Liver (tissue), 9 donors: ENCODE results near the gene AFDN. TPM values are rescaled to one million over a fixed set of nuclear protein-coding genes. Genes with fewer than 3 reads are reported as not detected.
A peak's percentile ranks its signal among the peaks of the same experiment; 100 is the strongest.

Source experiments
- DNase-seq: peaks from one replicate; pipeline ENCODE4 v3.0.0-alpha.2; 2017; ENCODE audit warnings: low spot score
- H3K27ac ChIP-seq, 2 donors: one replicate each; pipeline ENCODE4 v1.7.0; 2013; ENCODE audit warnings: inconsistent platforms in 2 of 2, low read length in 2 of 2, control low read depth in 1 of 2, low read depth in 1 of 2, mild to moderate bottlenecking in 1 of 2
- H3K27me3 ChIP-seq, 4 donors: one replicate each; pipeline versions ENCODE4 v1.6.1 to v1.7.0; 2013; ENCODE audit warnings: low read length in 3 of 4, inconsistent platforms in 1 of 4, mild to moderate bottlenecking in 1 of 4, moderate library complexity in 1 of 4; ENCODE audit not compliant: control insufficient read depth in 4 of 4, insufficient read depth in 4 of 4
- H3K36me3 ChIP-seq, 4 donors: one replicate each; pipeline versions ENCODE4 v1.6.1 to v1.7.0; 2013; ENCODE audit warnings: low read length in 3 of 4, mild to moderate bottlenecking in 3 of 4, low read depth in 1 of 4, moderate library complexity in 1 of 4; ENCODE audit not compliant: control insufficient read depth in 4 of 4, insufficient read depth in 3 of 4
- H3K4me1 ChIP-seq, 4 donors: one replicate each; pipeline versions ENCODE4 v1.6.1 to v1.7.0; 2013; ENCODE audit warnings: low read length in 3 of 4, mild to moderate bottlenecking in 3 of 4, moderate library complexity in 1 of 4; ENCODE audit not compliant: control insufficient read depth in 4 of 4, insufficient read depth in 4 of 4
- H3K4me3 ChIP-seq, 3 donors: one replicate each; pipeline versions ENCODE4 v1.6.1 to v1.7.0; 2013; ENCODE audit warnings: low read length in 3 of 3, control low read depth in 1 of 3, low read depth in 1 of 3, mild to moderate bottlenecking in 1 of 3
- H3K9ac ChIP-seq, 2 donors: one replicate each; pipeline ENCODE4 v1.7.0; 2013; ENCODE audit warnings: low read length in 2 of 2, mild to moderate bottlenecking in 2 of 2, moderate library complexity in 2 of 2, control low read depth in 1 of 2, low read depth in 1 of 2
- H3K9me3 ChIP-seq, 4 donors: one replicate each; pipeline versions ENCODE4 v1.6.1 to v1.7.0; 2013; ENCODE audit warnings: low read length in 3 of 4; ENCODE audit not compliant: control insufficient read depth in 4 of 4
- ATF3 ChIP-seq: IDR thresholded peaks from 2 replicates; pipeline ENCODE4 v1.6.1; 2016; ENCODE audit warnings: antibody characterized with exemption
- CTCF ChIP-seq: fragments of 150-350 bp; IDR thresholded peaks from 2 replicates; pipeline ENCODE4 v1.5.1; 2017; ENCODE audit warnings: improper control_type of control experiment, low read depth, low read length; ENCODE audit not compliant: missing input control
- EGR1 ChIP-seq, 2 donors: IDR thresholded peaks; 2 replicates each; pipeline ENCODE4 v1.6.1; 2016 to 2018; ENCODE audit warnings: antibody characterized with exemption in 2 of 2, low read depth in 2 of 2
- FOXA1 ChIP-seq: IDR thresholded peaks from 2 replicates; pipeline ENCODE4 v1.6.1; 2016; ENCODE audit warnings: antibody characterized with exemption
- FOXA2 ChIP-seq: IDR thresholded peaks from 2 replicates; pipeline ENCODE4 v1.6.1; 2016; ENCODE audit warnings: antibody characterized with exemption
- GABPA ChIP-seq, 2 donors: IDR thresholded peaks in 1 of 2; conservative IDR thresholded peaks in 1 of 2; 2 replicates each; pipeline ENCODE4 v1.6.1; 2016; ENCODE audit warnings: antibody characterized with exemption in 2 of 2, mild to moderate bottlenecking in 1 of 2, moderate library complexity in 1 of 2
- HNF4A ChIP-seq, 2 donors: conservative IDR thresholded peaks; 2 replicates each; pipeline ENCODE4 v1.6.1; 2016; ENCODE audit warnings: antibody characterized with exemption in 2 of 2, mild to moderate bottlenecking in 2 of 2
- HNF4G ChIP-seq: IDR thresholded peaks from 2 replicates; pipeline ENCODE4 v1.6.1; 2016; ENCODE audit warnings: antibody characterized with exemption
- MAX ChIP-seq: IDR thresholded peaks from 2 replicates; pipeline ENCODE4 v1.6.1; 2016; ENCODE audit warnings: antibody characterized with exemption
- NR2F2 ChIP-seq: IDR thresholded peaks from 2 replicates; pipeline ENCODE4 v1.6.1; 2016; ENCODE audit warnings: antibody characterized with exemption
- RAD21 ChIP-seq, 2 donors: IDR thresholded peaks; 2 replicates each; pipeline ENCODE4 v1.6.1; 2016; ENCODE audit warnings: antibody characterized with exemption in 2 of 2, mild to moderate bottlenecking in 2 of 2
- REST ChIP-seq: IDR thresholded peaks from 2 replicates; pipeline ENCODE4 v1.6.1; 2016; ENCODE audit warnings: antibody characterized with exemption, mild to moderate bottlenecking
- RXRA ChIP-seq, 2 donors: IDR thresholded peaks; 2 replicates each; pipeline ENCODE4 v1.6.1; 2017 to 2018; ENCODE audit warnings: antibody characterized with exemption in 2 of 2, mild to moderate bottlenecking in 1 of 2
- SP1 ChIP-seq: IDR thresholded peaks from 2 replicates; pipeline ENCODE4 v1.6.1; 2018; ENCODE audit warnings: antibody characterized with exemption, mild to moderate bottlenecking
- TAF1 ChIP-seq: conservative IDR thresholded peaks from 2 replicates; pipeline ENCODE4 v1.6.1; 2016; ENCODE audit warnings: antibody characterized with exemption, mild to moderate bottlenecking
- YY1 ChIP-seq: IDR thresholded peaks from 2 replicates; pipeline ENCODE4 v1.6.1; 2016; ENCODE audit warnings: antibody characterized with exemption, mild to moderate bottlenecking
- ZBTB33 ChIP-seq: IDR thresholded peaks from 2 replicates; pipeline ENCODE4 v1.6.1; 2016; ENCODE audit warnings: antibody characterized with exemption
- WGBS: extraction: QIAGEN DNeasy Blood & Tissue Kit; methylation state at CpG from one replicate; pipeline ENCODE4 v1.1.7; 2013; 5-methylcytosine and 5-hydroxymethylcytosine counted together
- polyA plus RNA-seq, 2 donors: library from polyadenylated mRNA; stranded (reverse) in 1 of 2; unstranded in 1 of 2; fragments of 200-250 nt in 1 of 2; fragments of >200 nt in 1 of 2; fragmentation: Nextera tagmentation in 1 of 2; extraction: Ambion mirVana in 1 of 2; gene quantifications; one replicate each; pipeline versions ENCODE4 v1.2.1 to v1.2.3, GENCODE V29; 2013 to 2015
- total RNA-seq, 2 donors: library from RNA; depleted of rRNA; stranded (reverse); fragments of >200 nt; gene quantifications; one replicate each; pipeline ENCODE4 v1.2.3, GENCODE V29; 2014
- donor health status: healthy.
- donor health status: healthy.
- donor health status: healthy.
- donor health status: healthy.
- donor health status: healthy.

The AFDN gene
- total and polyA plus RNA-seq, 4 donors, result 21.3 to 145 (median 29.3) TPM

GRCh38 chr6:167860550-167861226 is 34.0 kb downstream of the AFDN start:
- 78% methylated on average over 4 of the region's 4 CpGs for WGBS
- Histone ChIP-seq H3K9me3 (no peaks in the 10 kb centered on the region), H3K36me3 (peaks cover 0 to 3% (median 0%) of the 10 kb centered on the region in 4 donors), H3K9ac (no peak overlapping the region), H3K27ac (no peak overlapping the region), H3K27me3 (no peaks in the 10 kb centered on the region), H3K4me3 (no peak overlapping the region), H3K4me1 (peaks cover 5 to 42% (median 25%) of the 10 kb centered on the region in 4 donors)
- DNase-seq, result no peak
- TF ChIP-seq RAD21 (IDR thresholded peaks at IDR 0.05), result no peak

GRCh38 chr6:167861424-167861823 is 34.7 kb downstream of the AFDN start:
- DNase-seq, result no peak
- TF ChIP-seq MAX, result no peak
- no peak for TF ChIP-seq EGR1 (IDR thresholded peaks at IDR 0.05; ENCODE audit: low read depth in 2 of 2)
- TF ChIP-seq HNF4A (conservative IDR thresholded peaks at IDR 0.05), result no peak
- TF ChIP-seq FOXA1, result no peak
- no peak for TF ChIP-seq CTCF
- no peak for TF ChIP-seq GABPA (IDR thresholded peaks at IDR 0.05 in 1 of 2, conservative IDR thresholded peaks at IDR 0.05 in 1 of 2)
- no peak for TF ChIP-seq FOXA2

GRCh38 chr6:167863897-167864296 is 37.2 kb downstream of the AFDN start:
- H3K9ac ChIP-seq, result no peak overlapping the region
- peaks cover 0 to 9% (median 4%) of the 10 kb centered on the region in 4 donors for H3K36me3 ChIP-seq
- H3K27me3 ChIP-seq, result no peaks in the 10 kb centered on the region
- DNase-seq, result no peak
- no peaks in the 10 kb centered on the region for H3K9me3 ChIP-seq
- H3K4me3 ChIP-seq, result no peak overlapping the region
- 48% methylated on average over 4 of the region's 4 CpGs for WGBS
- no peak overlapping the region for H3K27ac ChIP-seq
- H3K4me1 ChIP-seq, result peaks cover 5 to 23% (median 15%) of the 10 kb centered on the region in 4 donors
- TF ChIP-seq EGR1 (IDR thresholded peaks at IDR 0.05; ENCODE audit: low read depth in 2 of 2) (no peak), MAX (no peak), HNF4G (peak; percentile 96), ZBTB33 (no peak), RAD21 (IDR thresholded peaks at IDR 0.05) (peak in 1 of 2 donors; percentile 47), FOXA1 (no peak), YY1 (peak; percentile 37), SP1 (peak; percentile 47), HNF4A (conservative IDR thresholded peaks at IDR 0.05) (peak; percentile 91 to 99), NR2F2 (peak; percentile 72), REST (no peak), RXRA (IDR thresholded peaks at IDR 0.05) (peak; percentile 60 to 86), GABPA (IDR thresholded peaks at IDR 0.05 in 1 of 2, conservative IDR thresholded peaks at IDR 0.05 in 1 of 2) (no peak), TAF1 (no peak), ATF3 (no peak)

More at GRCh38 chr6:167861424-167861823, 34.7 kb downstream of the AFDN start:
- Histone ChIP-seq H3K9me3 (no peaks in the 10 kb centered on the region), H3K27me3 (no peaks in the 10 kb centered on the region), H3K27ac (no peak overlapping the region), H3K4me1 (peaks cover 5 to 35% (median 25%) of the 10 kb centered on the region in 4 donors), H3K9ac (no peak overlapping the region), H3K36me3 (peaks cover 0 to 4% (median 0%) of the 10 kb centered on the region in 4 donors), H3K4me3 (no peak overlapping the region)
